Neural cell (in vitro differentiated cells): Measurements from ENCODE around the gene TMX4. TPM values are rescaled to one million over a fixed set of nuclear protein-coding genes. Genes with fewer than 3 reads are reported as not detected.

ENCODE experiments used
- H2AFZ ChIP-seq: fragments of 200-600, 300-800 bp; sonication (generic), shearing (Covaris generic); 2 replicates; pipeline ENCODE4 v1.6.0; 2014; ENCODE audit warnings: low read depth, mild to moderate bottlenecking, antibody characterized with exemption, low read length, moderate library complexity
- H3F3A ChIP-seq: fragments of 200-600 bp; shearing (Covaris generic); 2 replicates; pipeline ENCODE4 v1.6.1; 2016; ENCODE audit warnings: mild to moderate bottlenecking, moderate library complexity, mixed read lengths, antibody characterized with exemption, low read length; ENCODE audit not compliant: insufficient read depth, poor library complexity, severe bottlenecking
- H3K27ac ChIP-seq: fragments of 200-600, 300-800 bp; sonication (generic), shearing (Covaris generic); 2 replicates; pipeline ENCODE4 v1.5.1; 2014; ENCODE audit warnings: mild to moderate bottlenecking, low read length, moderate library complexity
- H3K27me3 ChIP-seq: fragments of 300-800, 200-600 bp; sonication (generic), shearing (Covaris generic); 2 replicates; pipeline ENCODE4 v1.6.0; 2014; ENCODE audit warnings: mild to moderate bottlenecking, low read depth, low read length, moderate library complexity; ENCODE audit not compliant: insufficient read depth
- H3K36me3 ChIP-seq: fragments of 300-800, 200-600 bp; sonication (generic), shearing (Covaris generic); 2 replicates; pipeline ENCODE4 v1.5.1; 2014; ENCODE audit warnings: mild to moderate bottlenecking, antibody characterized with exemption, low read length, moderate library complexity; ENCODE audit not compliant: insufficient read depth
- H3K4me2 ChIP-seq: fragments of 300-800, 200-600 bp; sonication (generic), shearing (Covaris generic); 2 replicates; pipeline ENCODE4 v1.6.0; 2014; ENCODE audit warnings: mild to moderate bottlenecking, low read length
- H3K4me3 ChIP-seq: fragments of 300-800, 200-600 bp; sonication (generic), shearing (Covaris generic); 2 replicates; pipeline ENCODE4 v1.5.1; 2014; ENCODE audit warnings: mild to moderate bottlenecking, low read length, moderate library complexity
- H3K79me2 ChIP-seq: fragments of 200-600 bp; shearing (Covaris generic); replicated peaks from 2 replicates; pipeline ENCODE4 v1.6.0; 2014; ENCODE audit warnings: mild to moderate bottlenecking, low read length, moderate library complexity; ENCODE audit not compliant: insufficient read depth
- H3K9ac ChIP-seq: fragments of 300-800, 200-600 bp; sonication (generic), shearing (Covaris generic); 2 replicates; pipeline ENCODE4 v1.6.1; 2016; ENCODE audit warnings: mild to moderate bottlenecking, low read length, mixed read lengths
- H3K9me2 ChIP-seq: fragments of 200-600 bp; shearing (Covaris generic); 2 replicates; pipeline ENCODE4 v1.6.1; 2016; ENCODE audit warnings: mild to moderate bottlenecking, low read length, mixed read lengths; ENCODE audit not compliant: insufficient read depth
- H3K9me3 ChIP-seq: fragments of 200-600, 300-800 bp; sonication (generic), shearing (Covaris generic); 2 replicates; pipeline ENCODE4 v1.6.1; 2016; ENCODE audit warnings: mild to moderate bottlenecking, mixed run types, low read length, moderate library complexity, mixed read lengths
- H4K20me1 ChIP-seq: fragments of 200-600 bp; shearing (Covaris generic); 2 replicates; pipeline ENCODE4 v1.6.1; 2016; ENCODE audit warnings: mild to moderate bottlenecking, mixed run types; ENCODE audit not compliant: insufficient read depth
- EP300 ChIP-seq: fragments of 450-650 bp; conservative IDR thresholded peaks from 2 replicates; pipeline ENCODE4 v1.6.1; 2014; ENCODE audit warnings: antibody characterized with exemption, mild to moderate bottlenecking, moderate library complexity; ENCODE audit not compliant: poor library complexity, severe bottlenecking
- EZH2 ChIP-seq: fragments of 200-600, 300-800 bp; shearing (Covaris generic), sonication (generic); IDR thresholded peaks from 2 replicates; pipeline ENCODE4 v1.6.1; 2014; ENCODE audit warnings: antibody characterized with exemption, low read length, borderline replicate concordance, mild to moderate bottlenecking; ENCODE audit not compliant: insufficient read depth, poor library complexity, severe bottlenecking
- MXI1 ChIP-seq: fragments of 450-650 bp; conservative IDR thresholded peaks from 2 replicates; pipeline ENCODE4 v1.6.1; 2014; ENCODE audit warnings: antibody characterized with exemption, mild to moderate bottlenecking; ENCODE audit not compliant: poor library complexity, severe bottlenecking
- POLR2AphosphoS5 ChIP-seq: IDR thresholded peaks from 2 replicates; pipeline ENCODE4 v1.6.1; 2012
- RAD21 ChIP-seq: fragments of 450-650 bp; conservative IDR thresholded peaks from 2 replicates; pipeline ENCODE4 v1.6.1; 2014; ENCODE audit warnings: antibody characterized with exemption, mild to moderate bottlenecking, moderate library complexity
- SMC3 ChIP-seq: fragments of 450-650 bp; conservative IDR thresholded peaks from 2 replicates; pipeline ENCODE4 v1.6.1; 2014; ENCODE audit warnings: antibody characterized with exemption, mild to moderate bottlenecking, moderate library complexity; ENCODE audit not compliant: poor library complexity
- TAF1 ChIP-seq: IDR thresholded peaks from 2 replicates; pipeline ENCODE4 v1.6.1; 2012; ENCODE audit warnings: low read depth
- polyA plus RNA-seq: library from polyadenylated mRNA; depleted of rRNA; stranded (reverse); fragments of >200 nt; gene quantifications from 2 replicates; pipeline ENCODE4 v1.2.3, GENCODE V29; 2014
- TF ChIP-seq, protein P1 (sequence below): IDR thresholded peaks from 2 replicates; pipeline ENCODE4 v1.6.1; 2012; ENCODE audit warnings: borderline replicate concordance
- TF ChIP-seq, protein P2 (sequence below): fragments of 450-650 bp; IDR thresholded peaks from 2 replicates; pipeline ENCODE4 v1.5.1; 2014; ENCODE audit warnings: antibody characterized with exemption, mild to moderate bottlenecking, moderate library complexity; ENCODE audit not compliant: poor library complexity, severe bottlenecking

TMX4 gene
- polyA plus RNA-seq, 1 donor from 2014 or later = 41.2 TPM

- TF ChIP-seq MXI1 = no peak
Measured at GRCh38 chr20:7950387-7950786, 69.2 kb downstream of the TMX4 start.

DNA sequence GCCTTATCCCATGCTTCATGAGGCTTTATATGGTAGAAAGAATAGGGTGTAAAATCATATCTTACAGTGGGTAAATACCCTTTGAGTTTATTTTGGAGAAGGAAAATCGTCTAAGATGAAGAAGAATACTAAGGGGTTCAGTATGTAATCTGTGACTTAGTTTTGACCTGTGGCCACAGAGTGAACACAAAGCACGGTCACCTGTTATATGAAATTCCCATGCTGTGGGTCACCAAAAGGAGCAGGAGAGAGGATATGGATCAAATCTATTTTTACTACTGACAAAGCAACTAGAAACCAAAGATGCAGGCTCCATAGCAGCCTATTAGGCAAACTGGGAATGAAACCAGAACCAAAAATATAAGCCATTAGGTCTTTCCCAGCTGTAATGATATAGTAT, 75.7 kb downstream of the TMX4 start:
- Histone ChIP-seq H3K36me3 (no peaks in the 10 kb centered on the region), H3K27ac (no peak overlapping the region), H3K4me2 (no peak overlapping the region), H3K4me3 (no peak overlapping the region), H3F3A (no peaks in the 10 kb centered on the region), H3K27me3 (no peaks in the 10 kb centered on the region), H2AFZ (no peak overlapping the region), H3K9ac (no peak overlapping the region), H3K9me3 (no peaks in the 10 kb centered on the region), H3K79me2 (no peaks in the 10 kb centered on the region), H3K9me2 (no peaks in the 10 kb centered on the region), H4K20me1 (no peaks in the 10 kb centered on the region)
- TF ChIP-seq POLR2AphosphoS5 = no peak
- no peak for TF ChIP-seq MXI1
- TF ChIP-seq EP300 = no peak
- no peak for TF ChIP-seq RAD21
- no peak for TF ChIP-seq TAF1
- TF ChIP-seq, protein P1, sequence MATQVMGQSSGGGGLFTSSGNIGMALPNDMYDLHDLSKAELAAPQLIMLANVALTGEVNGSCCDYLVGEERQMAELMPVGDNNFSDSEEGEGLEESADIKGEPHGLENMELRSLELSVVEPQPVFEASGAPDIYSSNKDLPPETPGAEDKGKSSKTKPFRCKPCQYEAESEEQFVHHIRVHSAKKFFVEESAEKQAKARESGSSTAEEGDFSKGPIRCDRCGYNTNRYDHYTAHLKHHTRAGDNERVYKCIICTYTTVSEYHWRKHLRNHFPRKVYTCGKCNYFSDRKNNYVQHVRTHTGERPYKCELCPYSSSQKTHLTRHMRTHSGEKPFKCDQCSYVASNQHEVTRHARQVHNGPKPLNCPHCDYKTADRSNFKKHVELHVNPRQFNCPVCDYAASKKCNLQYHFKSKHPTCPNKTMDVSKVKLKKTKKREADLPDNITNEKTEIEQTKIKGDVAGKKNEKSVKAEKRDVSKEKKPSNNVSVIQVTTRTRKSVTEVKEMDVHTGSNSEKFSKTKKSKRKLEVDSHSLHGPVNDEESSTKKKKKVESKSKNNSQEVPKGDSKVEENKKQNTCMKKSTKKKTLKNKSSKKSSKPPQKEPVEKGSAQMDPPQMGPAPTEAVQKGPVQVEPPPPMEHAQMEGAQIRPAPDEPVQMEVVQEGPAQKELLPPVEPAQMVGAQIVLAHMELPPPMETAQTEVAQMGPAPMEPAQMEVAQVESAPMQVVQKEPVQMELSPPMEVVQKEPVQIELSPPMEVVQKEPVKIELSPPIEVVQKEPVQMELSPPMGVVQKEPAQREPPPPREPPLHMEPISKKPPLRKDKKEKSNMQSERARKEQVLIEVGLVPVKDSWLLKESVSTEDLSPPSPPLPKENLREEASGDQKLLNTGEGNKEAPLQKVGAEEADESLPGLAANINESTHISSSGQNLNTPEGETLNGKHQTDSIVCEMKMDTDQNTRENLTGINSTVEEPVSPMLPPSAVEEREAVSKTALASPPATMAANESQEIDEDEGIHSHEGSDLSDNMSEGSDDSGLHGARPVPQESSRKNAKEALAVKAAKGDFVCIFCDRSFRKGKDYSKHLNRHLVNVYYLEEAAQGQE = no peak
- TF ChIP-seq, protein P2, sequence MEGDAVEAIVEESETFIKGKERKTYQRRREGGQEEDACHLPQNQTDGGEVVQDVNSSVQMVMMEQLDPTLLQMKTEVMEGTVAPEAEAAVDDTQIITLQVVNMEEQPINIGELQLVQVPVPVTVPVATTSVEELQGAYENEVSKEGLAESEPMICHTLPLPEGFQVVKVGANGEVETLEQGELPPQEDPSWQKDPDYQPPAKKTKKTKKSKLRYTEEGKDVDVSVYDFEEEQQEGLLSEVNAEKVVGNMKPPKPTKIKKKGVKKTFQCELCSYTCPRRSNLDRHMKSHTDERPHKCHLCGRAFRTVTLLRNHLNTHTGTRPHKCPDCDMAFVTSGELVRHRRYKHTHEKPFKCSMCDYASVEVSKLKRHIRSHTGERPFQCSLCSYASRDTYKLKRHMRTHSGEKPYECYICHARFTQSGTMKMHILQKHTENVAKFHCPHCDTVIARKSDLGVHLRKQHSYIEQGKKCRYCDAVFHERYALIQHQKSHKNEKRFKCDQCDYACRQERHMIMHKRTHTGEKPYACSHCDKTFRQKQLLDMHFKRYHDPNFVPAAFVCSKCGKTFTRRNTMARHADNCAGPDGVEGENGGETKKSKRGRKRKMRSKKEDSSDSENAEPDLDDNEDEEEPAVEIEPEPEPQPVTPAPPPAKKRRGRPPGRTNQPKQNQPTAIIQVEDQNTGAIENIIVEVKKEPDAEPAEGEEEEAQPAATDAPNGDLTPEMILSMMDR = no peak
- no peak for TF ChIP-seq SMC3
- TF ChIP-seq EZH2 = no peak

More at GRCh38 chr20:7950387-7950786, 69.2 kb downstream of the TMX4 start:
- H2AFZ ChIP-seq = no peak overlapping the region
- H3K27me3 ChIP-seq = no peaks in the 10 kb centered on the region
- H3K4me2 ChIP-seq = no peak overlapping the region
- no peaks in the 10 kb centered on the region for H3F3A ChIP-seq
- H3K36me3 ChIP-seq = no peaks in the 10 kb centered on the region
- H3K9ac ChIP-seq = no peak overlapping the region
- H3K27ac ChIP-seq = no peak overlapping the region
- H3K79me2 ChIP-seq = no peaks in the 10 kb centered on the region
- H4K20me1 ChIP-seq = no peaks in the 10 kb centered on the region
- no peaks in the 10 kb centered on the region for H3K9me3 ChIP-seq
- H3K9me2 ChIP-seq = no peaks in the 10 kb centered on the region
- no peak overlapping the region for H3K4me3 ChIP-seq

- H3K36me3 ChIP-seq = no peaks in the 10 kb centered on the region
- H3K4me2 ChIP-seq = no peak within 1 kb of the TSS
- H3K4me3 ChIP-seq = no peak within 1 kb of the TSS
- no peaks in the 10 kb centered on the region for H3K9me3 ChIP-seq
- no peaks in the 10 kb centered on the region for H4K20me1 ChIP-seq
- no peak within 1 kb of the TSS for H2AFZ ChIP-seq
- no peak within 1 kb of the TSS for H3K27ac ChIP-seq
- H3K9ac ChIP-seq = no peak within 1 kb of the TSS
- no peaks in the 10 kb centered on the region for H3K27me3 ChIP-seq
- no peaks in the 10 kb centered on the region for H3K79me2 ChIP-seq
- TF ChIP-seq, protein P2 = no peak
- TF ChIP-seq SMC3 (no peak), TAF1 (no peak), POLR2AphosphoS5 (no peak), RAD21 (no peak), EZH2 (no peak), EP300 (no peak), MXI1 (no peak)
- TF ChIP-seq, protein P1 = no peak
- H3F3A ChIP-seq = no peaks in the 10 kb centered on the region
- H3K9me2 ChIP-seq = no peaks in the 10 kb centered on the region
Measured at GRCh38 chr20:7940341-7940740, 79.2 kb downstream of the TMX4 start, which contains the start of gene HAO1. Gene HAO1 (minus strand): TSS chr20:7940458. CDS start chr20:7940422, 36 bp downstream.
